Keratinocyte (primary cell): ENCODE data around the gene L3MBTL4. TPM values are rescaled to one million over a fixed set of nuclear protein-coding genes. Genes with fewer than 3 reads are reported as not detected.

Experiments
- DNase-seq: peaks from one replicate; pipeline ENCODE4 v3.0.0-alpha.2; 2011; ENCODE audit warnings: low read depth, missing footprints, low spot score
- FAIRE-seq: peaks from 2 replicates; lab custom pipeline; 2011; peaks lifted over from hg19 to GRCh38; lab: Jason Lieb, UNC
- H2AFZ ChIP-seq: 2 replicates; pipeline ENCODE4 v1.6.0; 2012; ENCODE audit warnings: low read length, control low read depth, inconsistent platforms; ENCODE audit not compliant: control insufficient read depth
- H3K27ac ChIP-seq: 2 replicates; pipeline ENCODE4 v1.5.1; 2011; ENCODE audit warnings: low read length; ENCODE audit not compliant: control insufficient read depth, insufficient read depth
- H3K27me3 ChIP-seq: 3 replicates; pipeline ENCODE4 v1.6.0; 2011; ENCODE audit warnings: low read length; ENCODE audit not compliant: control insufficient read depth, insufficient read depth; ENCODE audit errors: extremely low read depth
- H3K36me3 ChIP-seq, 2 experiments: 2 replicates in 1 of 2; 3 replicates in 1 of 2; pipeline ENCODE4 v1.5.1; 2011; ENCODE audit warnings: low read length in 2 of 2, mild to moderate bottlenecking in 1 of 2; ENCODE audit not compliant: control insufficient read depth in 2 of 2, insufficient read depth in 2 of 2; ENCODE audit errors: extremely low read depth in 1 of 2
- H3K4me1 ChIP-seq: 3 replicates; pipeline ENCODE4 v1.5.1; 2011; ENCODE audit warnings: low read length; ENCODE audit not compliant: control insufficient read depth, insufficient read depth; ENCODE audit errors: extremely low read depth
- H3K4me2 ChIP-seq: 3 replicates; pipeline ENCODE4 v1.6.0; 2011; ENCODE audit warnings: low read depth, low read length; ENCODE audit not compliant: control insufficient read depth, insufficient read depth; ENCODE audit errors: extremely low read depth
- H3K4me3 ChIP-seq, 3 experiments: fragments of 200-600 bp in 1 of 3; sonication (generic) in 1 of 3; 2 replicates in 2 of 3; 3 replicates in 1 of 3; pipeline ENCODE4 v1.5.1; 2011 to 2016; ENCODE audit warnings: low read length in 3 of 3, mild to moderate bottlenecking in 3 of 3, control low read depth in 2 of 3, inconsistent platforms in 1 of 3, low read depth in 1 of 3, mixed read lengths in 1 of 3, mixed run types in 1 of 3, moderate library complexity in 1 of 3; ENCODE audit not compliant: control insufficient read depth in 2 of 3, insufficient read depth in 2 of 3; ENCODE audit errors: extremely low read depth in 1 of 3
- H3K79me2 ChIP-seq: 2 replicates; pipeline ENCODE4 v1.6.0; 2012; ENCODE audit warnings: low read length; ENCODE audit not compliant: control insufficient read depth, insufficient read depth
- H3K9ac ChIP-seq: 3 replicates; pipeline ENCODE4 v1.6.0; 2011; ENCODE audit warnings: low read length; ENCODE audit not compliant: control insufficient read depth, insufficient read depth; ENCODE audit errors: extremely low read depth
- H3K9me1 ChIP-seq: 3 replicates; pipeline ENCODE4 v1.6.0; 2011; ENCODE audit warnings: low read length; ENCODE audit not compliant: control insufficient read depth, insufficient read depth; ENCODE audit errors: extremely low read depth
- H3K9me3 ChIP-seq: 2 replicates; pipeline ENCODE4 v1.5.1; 2012; ENCODE audit warnings: low read depth, low read length; ENCODE audit not compliant: control insufficient read depth
- H4K20me1 ChIP-seq: 3 replicates; pipeline ENCODE4 v1.6.0; 2011; ENCODE audit warnings: low read length; ENCODE audit not compliant: control insufficient read depth, insufficient read depth; ENCODE audit errors: extremely low read depth
- EZH2 ChIP-seq: IDR thresholded peaks from one replicate; pipeline ENCODE4 v1.6.1; 2012; ENCODE audit warnings: inconsistent platforms, mild to moderate bottlenecking, low read length, moderate library complexity
- dilution Hi-C: fragments of 300-500 bp; cut with MboI; formaldehyde crosslinking; loops from one replicate; pipeline ENCODE4 v1.7.0; 2020; ENCODE audit warnings: low sequenced_read_pairs; ENCODE audit not compliant: extremely low pct_ligation_motif_present
- polyA plus RNA-seq, 5 experiments: library from polyadenylated mRNA; depleted of rRNA in 3 of 5; stranded (reverse) in 3 of 5; stranded (forward) in 1 of 5; unstranded in 1 of 5; fragments of >200 nt; gene quantifications; 1 replicate in 1 of 5; 2 replicates in 3 of 5; 3 replicates in 1 of 5; pipeline versions ENCODE4 v1.2.1 to v1.2.3, GENCODE V29; 2011 to 2012; ENCODE audit warnings: missing spikeins in 2 of 5, low read depth in 1 of 5, low replicate concordance in 1 of 5
- TF ChIP-seq, protein P1 (sequence below), 3 experiments: IDR thresholded peaks in 1 of 3; conservative IDR thresholded peaks in 1 of 3; optimal IDR thresholded peaks in 1 of 3; 2 replicates in 2 of 3; 3 replicates in 1 of 3; pipeline versions ENCODE3 to v1.5.1; 2011; ENCODE audit warnings: low read length in 3 of 3, mild to moderate bottlenecking in 3 of 3, moderate library complexity in 2 of 3, control low read depth in 1 of 3, inconsistent platforms in 1 of 3; ENCODE audit not compliant: insufficient read depth in 2 of 3; ENCODE audit errors: extremely low read depth in 1 of 3

L3MBTL4 gene
- polyA plus RNA-seq, 1 donor (not counting 4 experiments of a cell fraction or from before 2014, with no cell fraction given) = 0.17 TPM

DNA sequence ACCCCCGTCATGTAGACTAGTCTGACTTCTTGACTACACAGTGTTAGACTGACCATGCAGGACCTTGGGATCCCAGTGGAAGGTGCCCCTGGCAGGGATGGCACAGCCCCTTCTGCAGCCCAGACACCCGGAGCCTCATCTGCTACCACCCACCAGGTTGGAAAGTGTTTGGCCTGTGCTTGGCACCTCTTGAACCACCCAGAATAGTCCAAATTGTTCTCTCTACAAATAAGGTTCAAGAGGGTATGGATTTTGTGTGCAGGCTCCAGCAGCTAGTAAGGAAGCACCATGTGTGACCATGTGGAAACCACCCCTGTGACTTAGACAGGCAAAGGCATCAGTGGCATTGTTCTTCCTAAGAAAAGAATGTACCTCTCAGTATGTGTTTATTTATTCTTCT, 18.4 kb downstream of the L3MBTL4 start:
- H3K9ac ChIP-seq = no peak overlapping the region
- FAIRE-seq (no peak), DNase-seq (no peak)
- H3K4me3 ChIP-seq = no peak overlapping the region
- H3K79me2 ChIP-seq = no peaks in the 10 kb centered on the region
- dilution Hi-C loops = no loop called here
- H3K9me1 ChIP-seq = no peaks in the 10 kb centered on the region
- H3K36me3 ChIP-seq = no peaks in the 10 kb centered on the region
- TF ChIP-seq, protein P1, sequence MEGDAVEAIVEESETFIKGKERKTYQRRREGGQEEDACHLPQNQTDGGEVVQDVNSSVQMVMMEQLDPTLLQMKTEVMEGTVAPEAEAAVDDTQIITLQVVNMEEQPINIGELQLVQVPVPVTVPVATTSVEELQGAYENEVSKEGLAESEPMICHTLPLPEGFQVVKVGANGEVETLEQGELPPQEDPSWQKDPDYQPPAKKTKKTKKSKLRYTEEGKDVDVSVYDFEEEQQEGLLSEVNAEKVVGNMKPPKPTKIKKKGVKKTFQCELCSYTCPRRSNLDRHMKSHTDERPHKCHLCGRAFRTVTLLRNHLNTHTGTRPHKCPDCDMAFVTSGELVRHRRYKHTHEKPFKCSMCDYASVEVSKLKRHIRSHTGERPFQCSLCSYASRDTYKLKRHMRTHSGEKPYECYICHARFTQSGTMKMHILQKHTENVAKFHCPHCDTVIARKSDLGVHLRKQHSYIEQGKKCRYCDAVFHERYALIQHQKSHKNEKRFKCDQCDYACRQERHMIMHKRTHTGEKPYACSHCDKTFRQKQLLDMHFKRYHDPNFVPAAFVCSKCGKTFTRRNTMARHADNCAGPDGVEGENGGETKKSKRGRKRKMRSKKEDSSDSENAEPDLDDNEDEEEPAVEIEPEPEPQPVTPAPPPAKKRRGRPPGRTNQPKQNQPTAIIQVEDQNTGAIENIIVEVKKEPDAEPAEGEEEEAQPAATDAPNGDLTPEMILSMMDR (optimal IDR thresholded peaks at IDR 0.05 in 1 of 3, IDR thresholded peaks at IDR 0.05 in 1 of 3, conservative IDR thresholded peaks at IDR 0.05 in 1 of 3; ENCODE audit: extremely low read depth in 1 of 3, insufficient read depth in 2 of 3, low read length in 3 of 3) = no peak
- TF ChIP-seq EZH2 = no peak
- H3K27ac ChIP-seq = no peak overlapping the region
- H2AFZ ChIP-seq = no peak overlapping the region
- no peaks in the 10 kb centered on the region for H3K27me3 ChIP-seq
- no peaks in the 10 kb centered on the region for H3K9me3 ChIP-seq
- no peaks in the 10 kb centered on the region for H4K20me1 ChIP-seq
- no peaks in the 10 kb centered on the region for H3K4me1 ChIP-seq
- H3K4me2 ChIP-seq = no peak overlapping the region

DNA sequence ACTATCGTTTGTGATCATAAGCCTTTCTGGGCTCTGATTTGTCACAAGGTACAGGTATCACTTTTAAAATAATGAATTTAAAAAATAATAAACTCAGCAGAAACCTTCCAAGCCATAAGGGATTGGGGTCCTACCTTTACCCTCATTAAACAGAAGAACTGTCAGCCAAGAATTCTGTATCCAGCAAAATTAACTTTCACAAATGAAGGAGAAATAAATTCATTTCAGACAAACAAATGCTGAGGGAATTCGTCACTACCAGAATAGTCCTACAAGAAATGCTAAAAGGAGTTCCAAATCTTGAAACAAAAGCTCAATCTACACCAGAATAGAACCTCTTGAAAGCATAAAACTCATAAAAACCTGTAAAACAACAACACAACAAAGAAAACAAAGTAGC, 25.7 kb downstream of the L3MBTL4 start:
- no peaks in the 10 kb centered on the region for H3K4me1 ChIP-seq
- no peak overlapping the region for H3K27ac ChIP-seq
- no peak overlapping the region for H3K9ac ChIP-seq
- H3K36me3 ChIP-seq = no peaks in the 10 kb centered on the region
- dilution Hi-C loops = no loop called here
- TF ChIP-seq, protein P1 (optimal IDR thresholded peaks at IDR 0.05 in 1 of 3, IDR thresholded peaks at IDR 0.05 in 1 of 3, conservative IDR thresholded peaks at IDR 0.05 in 1 of 3; ENCODE audit: extremely low read depth in 1 of 3, insufficient read depth in 2 of 3, low read length in 3 of 3) = no peak
- no peak for TF ChIP-seq EZH2
- no peaks in the 10 kb centered on the region for H4K20me1 ChIP-seq
- H3K27me3 ChIP-seq = no peaks in the 10 kb centered on the region
- no peaks in the 10 kb centered on the region for H3K9me1 ChIP-seq
- no peak overlapping the region for H3K4me3 ChIP-seq
- H3K79me2 ChIP-seq = no peaks in the 10 kb centered on the region
- no peak overlapping the region for H2AFZ ChIP-seq
- H3K9me3 ChIP-seq = no peaks in the 10 kb centered on the region
- no peak for FAIRE-seq
- H3K4me2 ChIP-seq = no peak overlapping the region
- no peak for DNase-seq
